Fibroblast of skin of left quadriceps (primary cell): ENCODE data around the gene TOP2B.

Experiments used
- DNase-seq, 2 experiments: peaks; one replicate each; pipeline ENCODE4 v3.0.0-alpha.2; 2013; ENCODE audit warnings: low read depth in 2 of 2

Gene TOP2B

DNA sequence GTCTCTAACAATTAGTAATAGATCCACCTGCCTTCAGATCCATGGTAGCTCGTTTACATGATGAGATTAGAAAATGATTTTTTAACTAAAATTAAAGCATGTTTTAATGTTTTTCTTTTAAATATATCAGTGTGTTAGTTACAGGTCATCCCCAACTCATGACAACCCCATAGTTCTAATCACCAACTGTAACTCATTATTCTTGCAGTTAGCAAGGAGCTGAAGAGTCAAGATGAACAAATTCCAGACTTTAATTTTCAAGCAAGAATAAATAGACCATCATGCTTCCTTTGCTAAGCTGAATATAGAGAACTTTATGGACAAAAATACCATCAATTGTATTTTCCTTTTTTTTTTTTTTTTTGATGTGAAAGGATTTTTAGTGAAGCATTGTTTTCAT lies 101.1 kb downstream of the TOP2B start:
- DNase-seq: no peak

DNA sequence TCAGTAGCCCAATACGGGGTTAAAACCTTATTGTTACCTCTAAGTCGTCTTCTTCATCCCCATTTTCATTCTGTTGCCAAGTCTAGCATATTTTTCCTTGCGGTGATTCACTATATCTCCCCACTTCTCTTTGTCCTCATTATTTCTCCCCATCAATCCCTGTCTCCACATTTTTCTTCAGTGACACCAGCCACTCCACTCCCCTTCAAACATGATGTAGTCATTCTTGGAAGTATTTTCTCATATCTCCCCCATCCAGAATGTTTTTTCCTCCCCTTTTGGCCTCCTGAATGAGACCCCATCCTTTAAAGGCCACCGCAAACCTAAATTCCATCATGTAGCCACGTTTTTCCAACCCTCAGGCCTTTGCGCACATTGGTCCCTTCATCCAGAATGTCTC lies 105.9 kb downstream of the TOP2B start:
- DNase-seq: no peak

DNA sequence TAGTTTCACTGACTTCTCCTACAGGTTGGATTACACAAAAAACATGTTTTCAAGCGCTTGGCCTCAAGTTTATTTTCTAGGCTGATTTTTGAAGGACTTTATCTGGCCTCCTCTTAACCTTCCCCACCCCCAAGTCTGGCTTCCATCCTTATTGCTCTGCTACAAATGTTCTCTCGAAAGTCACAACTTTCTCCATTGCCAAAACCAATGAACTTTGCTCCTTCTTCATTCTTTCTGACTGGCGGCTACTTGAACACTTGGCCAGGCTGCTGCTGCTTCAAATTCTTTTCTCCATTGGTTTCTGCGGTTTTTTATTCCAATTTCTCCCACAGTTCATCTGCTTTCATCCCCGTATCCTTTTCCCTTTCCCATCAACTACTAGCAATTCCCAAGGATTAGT lies 106.6 kb downstream of the TOP2B start:
- no peak for DNase-seq

DNA sequence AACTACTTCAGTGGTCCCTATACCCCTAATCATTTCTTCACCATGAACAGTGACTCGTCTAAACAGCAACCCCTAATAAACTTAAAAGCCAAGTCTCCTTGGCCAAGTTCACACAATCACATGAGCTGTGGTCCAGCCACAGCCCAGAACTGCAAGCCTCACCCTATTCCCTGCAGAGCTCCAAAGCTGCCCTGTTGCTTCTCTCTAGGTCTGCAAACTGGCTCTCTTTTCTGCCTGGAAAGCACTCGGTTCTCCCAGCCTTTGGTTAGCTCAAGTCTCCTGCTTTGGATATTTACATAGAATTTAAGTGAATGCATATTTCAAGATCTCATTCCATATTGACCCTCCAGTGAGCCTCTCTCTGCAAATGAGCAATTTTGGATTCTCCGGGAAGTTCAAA lies 107.0 kb downstream of the TOP2B start:
- DNase-seq: no peak

DNA sequence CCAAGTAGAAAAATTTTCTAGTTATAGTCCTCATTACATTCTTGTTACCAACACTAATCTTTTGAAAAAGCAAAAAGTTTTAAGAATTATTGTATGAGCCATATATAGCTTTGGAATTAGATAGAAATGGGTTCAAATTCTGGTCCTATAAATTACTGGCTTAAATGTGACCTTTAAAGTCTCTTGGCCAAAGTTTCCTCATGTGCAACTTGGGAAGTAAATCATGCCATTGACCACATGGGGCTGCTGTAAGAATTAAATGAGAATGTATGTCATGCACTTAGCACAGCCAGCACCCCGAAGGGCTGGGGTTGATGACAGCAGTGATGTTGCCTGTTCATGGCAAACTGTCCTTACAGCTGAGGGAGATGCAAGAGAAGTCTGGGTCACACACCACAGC lies 108.3 kb downstream of the TOP2B start:
- DNase-seq: no peak

DNA sequence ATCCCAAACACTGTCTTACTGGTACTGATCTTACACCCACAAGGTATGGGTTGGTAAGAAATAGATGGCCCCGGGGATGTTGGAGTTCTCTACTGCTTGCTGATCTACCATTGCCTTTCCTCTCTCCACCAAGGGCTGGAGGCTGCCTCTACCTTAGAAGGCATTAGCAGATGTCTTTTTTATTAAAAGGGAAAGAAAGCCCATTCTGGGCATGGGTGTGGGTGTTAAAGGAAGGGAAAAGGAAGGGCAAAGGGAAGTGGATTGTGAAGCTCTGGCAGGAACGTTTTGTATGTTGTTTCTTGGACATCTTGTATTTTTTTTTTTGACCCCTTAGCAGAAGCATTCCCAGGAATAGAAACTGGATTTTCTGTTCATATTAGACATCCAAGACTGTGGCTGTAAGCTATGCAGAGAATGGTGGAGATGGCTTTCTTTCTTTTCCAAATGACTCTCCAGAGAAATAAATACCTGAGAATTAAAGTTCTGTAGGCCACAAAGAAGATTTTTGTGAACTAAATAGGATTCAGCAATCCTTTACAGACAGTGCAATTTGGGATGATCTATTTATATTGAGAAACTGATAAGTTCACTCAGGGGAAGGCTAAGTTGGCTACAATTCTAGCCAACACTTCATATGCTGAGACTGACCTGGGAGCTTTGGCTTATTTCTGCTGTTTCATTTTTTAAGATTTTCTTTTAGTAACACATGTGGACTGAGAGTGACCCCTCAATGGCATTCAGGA lies 108.8 kb downstream of the TOP2B start:
- DNase-seq: no peak

GRCh38 chr3:25554376-25554775 lies 110.3 kb downstream of the TOP2B start:
- DNase-seq: no peak

GRCh38 chr3:25552251-25552650 lies 112.5 kb downstream of the TOP2B start:
- no peak for DNase-seq

GRCh38 chr3:25548836-25549235 lies 115.9 kb downstream of the TOP2B start:
- DNase-seq: no peak

DNA sequence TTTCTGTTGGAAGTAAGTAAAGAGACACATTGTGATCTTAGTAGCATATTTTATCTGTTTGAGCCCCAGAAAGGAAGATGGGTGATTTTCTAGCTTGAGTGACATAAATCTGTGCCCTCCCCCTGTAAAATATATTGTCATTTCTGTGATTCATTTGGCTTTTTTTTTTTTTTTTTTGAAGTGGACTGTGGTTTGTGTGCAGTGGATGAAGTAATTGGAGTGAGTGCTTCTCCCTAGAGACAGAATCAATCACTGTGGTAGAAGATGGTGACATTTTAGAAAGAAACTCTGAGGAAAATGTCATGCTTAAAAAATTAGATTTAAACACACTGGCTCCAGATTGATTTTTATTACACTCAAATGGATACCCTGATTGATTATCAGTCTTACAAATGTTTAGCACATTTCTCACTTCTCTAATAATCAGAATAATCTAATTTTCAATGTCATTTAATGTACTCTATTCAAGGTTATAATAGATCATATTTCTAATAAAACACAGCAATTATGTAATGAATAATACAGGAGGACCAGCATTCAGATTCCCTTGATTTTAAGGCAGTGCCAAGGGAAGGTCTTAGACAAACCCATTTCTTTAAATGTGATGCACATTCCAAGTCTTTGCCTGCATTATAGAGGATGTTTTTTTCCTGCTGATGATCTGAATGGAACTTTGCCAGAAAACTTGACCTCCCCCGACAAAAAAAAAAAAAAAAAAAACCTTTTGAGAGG lies 116.6 kb downstream of the TOP2B start:
- DNase-seq: no peak
